Skeletal muscle tissue (tissue), 4 donors: ENCODE measurements around the gene PCIF1. TPM values are rescaled to one million over a fixed set of nuclear protein-coding genes. Genes with fewer than 3 reads are reported as not detected.
A peak's percentile ranks its signal among the peaks of the same experiment; 100 is the strongest.

Experiments used
- H3K27ac ChIP-seq: one replicate; pipeline ENCODE4 v1.7.0; 2013; ENCODE audit warnings: mild to moderate bottlenecking, low read depth, low read length, inconsistent platforms
- H3K27me3 ChIP-seq, 3 donors: one replicate each; pipeline ENCODE4 v1.7.0; 2013; ENCODE audit warnings: low read length in 3 of 3; ENCODE audit not compliant: control insufficient read depth in 3 of 3, insufficient read depth in 3 of 3
- H3K36me3 ChIP-seq, 3 donors: one replicate each; pipeline ENCODE4 v1.7.0; 2013; ENCODE audit warnings: low read length in 3 of 3; ENCODE audit not compliant: control insufficient read depth in 3 of 3, insufficient read depth in 3 of 3
- H3K4me1 ChIP-seq, 3 donors: one replicate each; pipeline ENCODE4 v1.7.0; 2013; ENCODE audit warnings: low read length in 3 of 3, mild to moderate bottlenecking in 3 of 3; ENCODE audit not compliant: control insufficient read depth in 3 of 3, insufficient read depth in 3 of 3
- H3K4me3 ChIP-seq, 3 donors: one replicate each; pipeline ENCODE4 v1.7.0; 2013; ENCODE audit warnings: low read length in 3 of 3
- H3K9ac ChIP-seq, 3 donors: one replicate each; pipeline ENCODE4 v1.7.0; 2013; ENCODE audit warnings: low read length in 3 of 3, mild to moderate bottlenecking in 3 of 3, moderate library complexity in 2 of 3, low read depth in 1 of 3
- H3K9me3 ChIP-seq, 3 donors: one replicate each; pipeline ENCODE4 v1.7.0; 2013; ENCODE audit warnings: low read length in 3 of 3; ENCODE audit not compliant: control insufficient read depth in 3 of 3
- total RNA-seq: library from RNA; depleted of rRNA; stranded (reverse); fragments of >200 nt; gene quantifications from one replicate; pipeline ENCODE4 v1.2.3, GENCODE V29; 2014
- donor health status: Osteomylitis.

PCIF1 gene
- total RNA-seq, 1 donor from 2014 or later = 7.3 TPM

- peaks cover 30 to 37% (median 35%) of the 10 kb centered on the region in 3 donors for H3K4me1 ChIP-seq
- H3K27me3 ChIP-seq = no peaks in the 10 kb centered on the region
- H3K27ac ChIP-seq = peak overlapping the region; percentile 99
- peak overlapping the region in 1 of 3 donors; percentile 33 for H3K9ac ChIP-seq
- H3K36me3 ChIP-seq = peaks cover 48 to 60% (median 49%) of the 10 kb centered on the region in 3 donors
- H3K4me3 ChIP-seq = no peak overlapping the region
- no peaks in the 10 kb centered on the region for H3K9me3 ChIP-seq
Measured at GRCh38 chr20:45967551-45968080, 33.1 kb downstream of the PCIF1 start.

- H3K9me3 ChIP-seq = no peaks in the 10 kb centered on the region
- no peaks in the 10 kb centered on the region for H3K27me3 ChIP-seq
- H3K9ac ChIP-seq = peak overlapping the region in 2 of 3 donors; percentile 33 to 51
- peaks cover 32 to 38% (median 37%) of the 10 kb centered on the region in 3 donors for H3K4me1 ChIP-seq
- H3K27ac ChIP-seq = peak overlapping the region; percentile 99
- H3K36me3 ChIP-seq = peaks cover 45 to 57% (median 47%) of the 10 kb centered on the region in 3 donors
- H3K4me3 ChIP-seq = no peak overlapping the region
Measured at GRCh38 chr20:45968081-45968671, 33.7 kb downstream of the PCIF1 start.

DNA sequence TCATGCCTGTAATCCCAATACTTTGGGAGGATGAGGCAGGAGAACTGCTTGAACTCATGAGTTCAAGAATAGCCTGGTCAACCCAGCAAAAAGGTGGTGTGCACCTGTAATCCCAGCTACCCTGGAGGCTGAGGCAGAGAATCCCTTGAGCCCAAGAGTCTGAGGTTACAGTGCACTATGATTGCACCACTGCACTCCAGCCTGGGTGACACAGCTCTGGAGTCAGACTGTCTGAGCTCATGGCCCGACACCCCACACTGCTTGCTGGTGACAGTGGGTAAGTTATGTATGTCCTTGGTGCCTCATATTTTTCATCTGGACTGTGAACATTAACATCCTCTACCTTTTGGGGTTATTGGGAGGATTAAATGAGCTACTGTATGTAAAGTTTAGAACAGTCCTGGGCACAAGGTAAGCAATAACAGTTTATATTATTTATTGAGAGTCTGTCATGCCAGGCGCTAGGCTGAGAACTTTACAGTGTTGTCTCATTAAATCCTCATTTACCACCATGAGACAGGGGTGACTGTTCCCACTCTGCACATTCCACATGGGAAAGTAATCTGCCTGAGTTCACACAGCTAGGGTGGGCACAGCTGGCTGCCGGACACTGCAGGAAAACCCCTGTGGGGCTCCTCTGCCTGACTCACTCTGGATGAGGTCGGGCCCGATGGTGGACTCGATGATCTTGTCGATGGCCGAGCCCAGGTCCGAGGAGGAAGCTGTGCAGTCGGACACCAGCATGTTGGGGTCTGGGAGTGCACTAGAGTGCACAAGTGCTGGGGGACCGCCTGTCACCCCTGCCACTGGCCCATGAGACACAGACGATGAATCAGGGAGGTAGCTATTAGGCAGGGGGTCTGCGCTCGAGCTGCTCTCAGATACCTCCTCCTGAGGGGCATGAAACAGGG, 34.6 kb downstream of the PCIF1 start:
- peak overlapping the region; percentile 51 to 96 (median 66) for H3K9ac ChIP-seq
- peak overlapping the region; percentile 99 for H3K27ac ChIP-seq
- peaks cover 36 to 48% (median 38%) of the 10 kb centered on the region in 3 donors for H3K36me3 ChIP-seq
- H3K4me3 ChIP-seq = no peak overlapping the region
- H3K27me3 ChIP-seq = no peaks in the 10 kb centered on the region
- H3K4me1 ChIP-seq = peaks cover 32 to 38% (median 37%) of the 10 kb centered on the region in 3 donors
- no peaks in the 10 kb centered on the region for H3K9me3 ChIP-seq

- H3K4me1 ChIP-seq = peaks cover 32 to 38% (median 37%) of the 10 kb centered on the region in 3 donors
- H3K36me3 ChIP-seq = peaks cover 30 to 43% (median 33%) of the 10 kb centered on the region in 3 donors
- peak overlapping the region; percentile 96 to 99 (median 99) for H3K9ac ChIP-seq
- H3K9me3 ChIP-seq = no peaks in the 10 kb centered on the region
- peak overlapping the region; percentile 98 to 99 (median 99) for H3K4me3 ChIP-seq
- peak overlapping the region; percentile 99 for H3K27ac ChIP-seq
- H3K27me3 ChIP-seq = no peaks in the 10 kb centered on the region
Measured at GRCh38 chr20:45969712-45970634, 35.5 kb downstream of the PCIF1 start.

DNA sequence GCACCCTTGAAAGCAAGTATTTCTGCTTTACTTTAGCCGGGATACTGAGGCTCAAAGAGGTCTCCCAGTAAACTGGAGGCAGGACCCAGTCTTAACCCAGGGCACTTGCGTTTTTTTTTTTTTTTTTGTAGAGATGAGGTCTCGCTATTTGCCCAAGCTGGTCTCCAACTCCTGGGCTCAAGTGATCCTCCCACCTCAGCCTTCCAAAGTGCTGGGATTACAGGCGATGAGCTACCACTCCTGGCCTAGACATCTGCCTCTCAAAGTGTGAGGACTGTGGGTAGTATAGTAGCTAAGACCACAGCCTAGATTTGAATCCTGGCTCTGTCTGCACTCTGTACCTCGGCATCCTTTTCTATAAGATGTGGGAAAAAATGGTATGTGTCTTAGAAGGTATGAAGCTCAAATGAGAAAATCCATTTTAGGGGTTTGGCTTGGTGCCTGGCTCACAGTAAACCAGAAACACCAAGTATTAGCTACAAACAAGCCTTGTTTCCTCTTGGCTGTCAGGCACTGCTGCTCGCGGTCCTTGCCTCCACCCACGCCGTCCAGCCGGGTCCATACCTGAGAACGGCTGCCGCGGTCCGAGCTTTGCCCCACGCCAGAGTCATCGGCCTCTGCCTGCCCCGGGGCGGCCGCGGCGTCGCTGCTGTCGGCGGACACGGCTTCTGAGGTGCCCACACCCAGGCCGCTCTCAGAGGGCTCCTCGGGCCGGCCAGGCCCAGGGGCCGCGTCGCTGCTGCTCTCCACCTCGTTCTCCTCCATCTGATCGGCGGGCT, 36.4 kb downstream of the PCIF1 start:
- no peaks in the 10 kb centered on the region for H3K9me3 ChIP-seq
- H3K36me3 ChIP-seq = peaks cover 26 to 35% (median 27%) of the 10 kb centered on the region in 3 donors
- peak overlapping the region; percentile 99 for H3K27ac ChIP-seq
- peaks cover 32 to 38% (median 37%) of the 10 kb centered on the region in 3 donors for H3K4me1 ChIP-seq
- peak overlapping the region; percentile 98 to 99 (median 99) for H3K4me3 ChIP-seq
- H3K9ac ChIP-seq = peak overlapping the region; percentile 96 to 99 (median 99)
- no peaks in the 10 kb centered on the region for H3K27me3 ChIP-seq

DNA sequence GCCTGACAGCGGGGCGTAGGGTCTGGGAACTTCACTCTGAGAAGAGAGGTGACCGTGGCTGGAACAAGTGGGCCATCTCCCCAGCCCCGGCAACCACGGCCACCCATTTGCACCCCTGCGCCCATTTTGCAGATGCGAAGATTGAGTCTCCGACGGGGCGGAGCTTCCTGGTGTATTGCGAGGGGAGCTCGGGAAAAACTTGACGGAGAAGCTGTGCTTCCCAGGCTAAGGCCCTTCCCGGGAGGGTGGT, 36.9 kb downstream of the PCIF1 start:
- peaks cover 24 to 32% (median 25%) of the 10 kb centered on the region in 3 donors for H3K36me3 ChIP-seq
- H3K27ac ChIP-seq = peak overlapping the region; percentile 99
- H3K9me3 ChIP-seq = no peaks in the 10 kb centered on the region
- no peaks in the 10 kb centered on the region for H3K27me3 ChIP-seq
- peaks cover 32 to 38% (median 37%) of the 10 kb centered on the region in 3 donors for H3K4me1 ChIP-seq
- peak overlapping the region; percentile 96 to 99 (median 99) for H3K9ac ChIP-seq
- peak overlapping the region; percentile 98 to 99 (median 99) for H3K4me3 ChIP-seq

DNA sequence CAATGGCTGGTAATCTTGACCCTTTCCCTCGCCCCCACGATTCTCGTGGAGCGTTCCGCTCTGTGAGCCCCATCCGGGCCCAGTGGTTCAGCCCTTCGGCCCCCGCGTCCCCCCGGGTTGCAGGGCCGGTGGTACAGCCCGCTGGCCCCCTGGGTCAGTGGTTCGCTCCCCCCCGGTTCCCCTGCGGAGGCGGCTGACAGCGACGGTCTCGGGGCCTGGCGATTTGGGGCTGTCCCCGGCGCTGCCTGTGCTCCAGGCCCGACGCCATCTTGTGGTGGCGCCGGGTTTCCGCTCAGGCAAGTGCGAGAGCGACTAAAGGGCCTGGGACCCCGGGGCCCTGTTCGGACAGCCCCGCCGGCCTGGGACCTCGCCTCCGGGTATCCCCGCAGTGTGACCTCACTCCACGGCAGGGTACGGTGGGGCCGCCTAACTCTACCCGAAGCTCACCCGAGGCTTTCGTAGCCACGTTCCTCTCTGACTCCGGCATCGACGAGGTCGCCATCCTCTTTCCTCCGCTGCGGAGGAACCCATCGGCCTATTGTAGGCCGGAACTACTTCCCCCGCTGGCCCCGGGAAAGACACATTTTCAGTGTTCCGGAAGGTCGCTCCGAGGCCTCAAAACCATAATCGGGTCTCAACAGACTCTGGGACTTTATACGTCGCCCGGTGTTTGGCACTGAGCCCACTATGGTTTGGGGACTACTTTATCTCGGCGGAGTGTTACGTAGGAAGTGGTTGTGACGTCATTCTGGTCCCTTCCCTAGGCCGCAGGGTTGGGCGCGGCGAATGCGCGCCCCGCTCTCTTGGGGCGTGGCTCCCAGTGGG, 37.4 kb downstream of the PCIF1 start, which contains the start of gene ZNF335:
TSS of gene ZNF335 (minus strand) at position 529 of the 825 bp plus-strand sequence. CDS start 793 bp downstream, outside the sequence.
- peaks cover 24 to 29% (median 24%) of the 10 kb centered on the region in 3 donors for H3K36me3 ChIP-seq
- H3K27ac ChIP-seq = peak within 1 kb of the TSS; percentile 99
- peaks cover 32 to 38% (median 37%) of the 10 kb centered on the region in 3 donors for H3K4me1 ChIP-seq

DNA sequence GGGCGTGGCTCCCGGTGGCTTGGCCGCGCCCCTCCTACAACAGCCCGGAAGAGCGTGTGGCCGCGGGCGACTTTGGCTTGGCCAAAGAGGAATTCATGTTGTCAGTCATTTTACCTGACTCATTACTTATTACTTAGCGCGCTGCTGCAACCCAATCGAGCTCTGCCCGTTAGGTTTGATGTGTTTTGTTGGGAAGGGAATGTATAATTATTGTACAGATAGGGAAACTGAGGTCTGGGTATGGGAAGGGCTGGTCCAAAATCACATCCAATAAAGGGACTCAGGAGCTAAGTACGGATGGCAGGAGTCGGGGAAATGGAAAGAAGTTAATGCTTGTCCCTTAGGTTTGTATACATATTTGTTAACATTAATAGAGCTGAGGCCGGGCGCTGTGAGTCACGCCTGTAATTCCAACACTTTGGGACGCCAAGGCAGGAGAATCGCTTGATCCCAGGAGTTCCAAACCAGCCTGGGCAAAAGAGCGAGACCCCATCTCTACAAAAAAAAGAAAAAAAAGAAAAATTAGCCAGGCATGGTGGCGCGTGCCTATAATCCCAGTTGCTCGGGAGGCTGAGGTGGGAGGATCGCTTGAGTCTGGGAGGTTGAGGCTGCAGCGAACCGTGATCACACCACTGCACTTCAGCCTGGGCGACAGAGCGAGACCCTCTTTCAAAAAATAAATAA, 38.2 kb downstream of the PCIF1 start:
- peak overlapping the region; percentile 64 to 86 (median 82) for H3K4me3 ChIP-seq
- H3K36me3 ChIP-seq = peaks cover 17 to 22% (median 17%) of the 10 kb centered on the region in 3 donors
- H3K27me3 ChIP-seq = no peaks in the 10 kb centered on the region
- H3K4me1 ChIP-seq = peaks cover 32 to 38% (median 37%) of the 10 kb centered on the region in 3 donors
- H3K9ac ChIP-seq = peak overlapping the region; percentile 96 to 99 (median 99)
- peak overlapping the region; percentile 99 for H3K27ac ChIP-seq
- no peaks in the 10 kb centered on the region for H3K9me3 ChIP-seq

More for the DNA sequence above, 37.4 kb downstream of the PCIF1 start, which contains the start of gene ZNF335:
- peak within 1 kb of the TSS; percentile 96 to 99 (median 99) for H3K9ac ChIP-seq
- H3K4me3 ChIP-seq = peak within 1 kb of the TSS; percentile 98 to 99 (median 99)
- no peaks in the 10 kb centered on the region for H3K9me3 ChIP-seq
- H3K27me3 ChIP-seq = no peaks in the 10 kb centered on the region
